ENCODE data around the gene KCNK6. TPM values are rescaled to one million over a fixed set of nuclear protein-coding genes. Genes with fewer than 3 reads are reported as not detected.

The KCNK6 gene
- total RNA-seq, 4 donors from 2014 or later: 2.3 to 13.0 (median 4.2) TPM

- Histone ChIP-seq H3K4me1 (peaks cover 41 to 75% (median 62%) of the 10 kb centered on the region in 4 donors), H3K9me3 (no peaks in the 10 kb centered on the region), H3K27me3 (no peaks in the 10 kb centered on the region), H3K4me3 (peak overlapping the region in 1 of 4 donors; percentile 63), H3K36me3 (no peaks in the 10 kb centered on the region), H3K27ac (replicated peaks in 1 of 4) (peak overlapping the region; percentile 65 to 82 (median 80))
- no peak for DNase-seq (ENCODE audit: extremely low spot score)
- intact Hi-C loops (cut with DNase I): no loop called here
- no peak for TF ChIP-seq CTCF (IDR thresholded peaks at IDR 0.05)
- TF ChIP-seq EP300 (IDR thresholded peaks at IDR 0.05): no peak
- TF ChIP-seq POLR2AphosphoS5 (IDR thresholded peaks at IDR 0.05): no peak
- no peak for TF ChIP-seq POLR2A (IDR thresholded peaks at IDR 0.05; ENCODE audit: low read depth)
- WGBS: 26% methylated on average over 6 of the region's 6 CpGs
Measured at GRCh38 chr19:38318660-38319059, 985 bp upstream of the KCNK6 start.

GRCh38 chr19:38320969-38321339 is 1.3 kb downstream of the KCNK6 start:
- Histone ChIP-seq H3K27ac (replicated peaks in 1 of 4) (peak overlapping the region; percentile 65 to 82 (median 80)), H3K9me3 (no peaks in the 10 kb centered on the region), H3K4me3 (peak overlapping the region in 3 of 4 donors; percentile 0 to 90 (median 73)), H3K36me3 (peaks cover 0 to 19% (median 6%) of the 10 kb centered on the region in 4 donors), H3K27me3 (no peaks in the 10 kb centered on the region), H3K4me1 (peaks cover 35 to 58% (median 52%) of the 10 kb centered on the region in 4 donors)
- intact Hi-C loops (cut with DNase I): no loop called here
- WGBS: 98% methylated on average over 3 of the region's 3 CpGs
- DNase-seq (ENCODE audit: extremely low spot score): no peak
- no peak for TF ChIP-seq POLR2A (IDR thresholded peaks at IDR 0.05; ENCODE audit: low read depth)
- no peak for TF ChIP-seq EP300 (IDR thresholded peaks at IDR 0.05)
- no peak for TF ChIP-seq CTCF (IDR thresholded peaks at IDR 0.05)
- TF ChIP-seq POLR2AphosphoS5 (IDR thresholded peaks at IDR 0.05): no peak

DNA sequence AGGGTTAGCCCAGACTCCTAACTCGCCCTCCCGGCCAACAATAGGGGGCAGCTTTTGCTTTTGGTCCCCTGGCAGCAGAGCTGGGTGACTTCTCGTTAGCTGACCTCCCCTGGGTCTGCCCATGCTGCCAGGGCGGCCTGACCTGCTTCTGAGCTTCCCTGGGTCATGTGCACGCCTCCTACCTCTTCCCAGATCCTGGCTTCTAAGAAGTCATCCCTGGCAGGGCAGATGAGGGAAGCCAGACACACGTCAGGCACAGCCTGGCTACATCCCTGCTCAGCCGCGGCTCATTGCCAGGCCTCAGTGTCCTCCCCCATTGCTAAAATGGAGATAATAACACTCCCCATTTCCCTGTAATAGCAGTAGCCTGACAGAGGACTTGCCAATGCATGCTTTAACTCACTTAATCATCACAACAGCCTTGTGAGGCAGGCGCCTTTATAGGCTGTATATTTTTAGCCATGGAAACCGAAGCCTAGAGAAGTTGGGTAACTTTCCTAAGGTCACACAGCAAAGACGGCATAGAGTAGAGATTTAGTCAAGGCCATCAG is 2.1 kb downstream of the KCNK6 start:
- H3K27ac ChIP-seq (replicated peaks in 1 of 4): peak overlapping the region; percentile 65 to 82 (median 80)
- no peak for DNase-seq (ENCODE audit: extremely low spot score)
- no peaks in the 10 kb centered on the region for H3K9me3 ChIP-seq
- H3K4me3 ChIP-seq: peak overlapping the region in 2 of 4 donors; percentile 0 to 90
- peaks cover 0 to 24% (median 12%) of the 10 kb centered on the region in 4 donors for H3K36me3 ChIP-seq
- 42% methylated on average over 10 of the region's 11 CpGs for WGBS
- TF ChIP-seq CTCF (IDR thresholded peaks at IDR 0.05): no peak
- peak; percentile 87 to 91 for TF ChIP-seq POLR2AphosphoS5 (IDR thresholded peaks at IDR 0.05)
- peak; percentile 20 for TF ChIP-seq POLR2A (IDR thresholded peaks at IDR 0.05; ENCODE audit: low read depth)
- no peaks in the 10 kb centered on the region for H3K27me3 ChIP-seq
- intact Hi-C loops (cut with DNase I): no loop called here
- H3K4me1 ChIP-seq: peaks cover 30 to 51% (median 45%) of the 10 kb centered on the region in 4 donors

DNA sequence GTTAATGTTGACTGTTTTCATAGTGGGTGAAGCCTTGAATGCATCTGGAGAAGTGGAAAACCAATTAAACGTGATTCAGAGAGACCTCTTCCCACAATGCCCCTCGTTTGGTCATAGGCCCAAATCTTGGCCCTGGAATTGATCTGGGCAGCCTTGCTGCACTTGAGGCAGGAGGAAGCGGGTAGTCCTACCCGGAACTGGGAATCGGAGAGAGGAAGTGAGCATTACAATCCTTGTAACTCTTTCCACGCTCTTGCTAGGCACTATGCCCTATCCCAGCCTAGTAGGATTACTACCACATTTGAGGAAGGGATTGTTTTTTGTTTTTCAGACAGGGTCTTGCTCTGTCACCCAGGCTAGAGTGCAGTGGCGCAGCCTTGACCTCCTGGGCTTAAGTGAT is 3.6 kb downstream of the KCNK6 start:
- peaks cover 29 to 44% (median 40%) of the 10 kb centered on the region in 4 donors for H3K4me1 ChIP-seq
- 75% methylated on average over 7 of the region's 7 CpGs for WGBS
- intact Hi-C loops (cut with DNase I): no loop called here

More for the DNA sequence above, 3.6 kb downstream of the KCNK6 start:
- Histone ChIP-seq H3K27ac (replicated peaks in 1 of 4) (no peak overlapping the region), H3K4me3 (no peak overlapping the region), H3K27me3 (no peaks in the 10 kb centered on the region), H3K36me3 (peaks cover 0 to 39% (median 24%) of the 10 kb centered on the region in 4 donors), H3K9me3 (no peaks in the 10 kb centered on the region)
- DNase-seq (ENCODE audit: extremely low spot score): no peak
- no peak for TF ChIP-seq CTCF (IDR thresholded peaks at IDR 0.05)
- TF ChIP-seq EP300 (IDR thresholded peaks at IDR 0.05): no peak
- no peak for TF ChIP-seq POLR2AphosphoS5 (IDR thresholded peaks at IDR 0.05)
- no peak for TF ChIP-seq POLR2A (IDR thresholded peaks at IDR 0.05; ENCODE audit: low read depth)
